Measurements from ENCODE around the gene MAPRE3. TPM values are rescaled to one million over a fixed set of nuclear protein-coding genes. Genes with fewer than 3 reads are reported as not detected.

The MAPRE3 gene
- total RNA-seq, 1 donor from 2014 or later = 3.7 TPM

DNA sequence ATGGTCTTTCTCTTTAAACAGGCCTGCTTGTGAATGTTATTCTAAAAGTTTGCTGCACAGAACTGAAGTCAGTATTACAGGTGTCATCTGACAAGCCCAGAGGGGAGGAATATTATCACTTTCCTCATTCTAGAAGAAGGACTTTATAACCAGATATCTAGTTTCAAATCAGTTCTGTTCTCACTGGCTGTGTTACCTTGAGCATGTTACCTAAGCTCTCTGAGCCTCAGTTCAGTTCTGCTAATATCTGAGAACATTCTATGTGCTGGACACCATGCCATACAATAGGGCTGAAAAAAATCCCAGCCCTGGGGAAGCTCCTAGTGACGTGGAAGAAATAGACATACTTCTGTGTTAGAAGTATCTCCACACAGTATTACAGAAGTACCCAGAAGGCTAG, 27.9 kb downstream of the MAPRE3 start:
- DNase-seq (ENCODE audit: low spot score) = no peak
- intact Hi-C loops (cut with micrococcal nuclease) = no loop called here
- Mint-ChIP-seq H3K4me3 (no peak overlapping the region), H3K27me3 (ENCODE audit: insufficient read depth) (peaks cover 2% of the 10 kb centered on the region), H3K27ac (no peak overlapping the region), H3K9me3 (no peaks in the 10 kb centered on the region), H3K4me1 (ENCODE audit: low read depth) (no peaks in the 10 kb centered on the region), H3K36me3 (ENCODE audit: low read depth) (no peaks in the 10 kb centered on the region)

DNA sequence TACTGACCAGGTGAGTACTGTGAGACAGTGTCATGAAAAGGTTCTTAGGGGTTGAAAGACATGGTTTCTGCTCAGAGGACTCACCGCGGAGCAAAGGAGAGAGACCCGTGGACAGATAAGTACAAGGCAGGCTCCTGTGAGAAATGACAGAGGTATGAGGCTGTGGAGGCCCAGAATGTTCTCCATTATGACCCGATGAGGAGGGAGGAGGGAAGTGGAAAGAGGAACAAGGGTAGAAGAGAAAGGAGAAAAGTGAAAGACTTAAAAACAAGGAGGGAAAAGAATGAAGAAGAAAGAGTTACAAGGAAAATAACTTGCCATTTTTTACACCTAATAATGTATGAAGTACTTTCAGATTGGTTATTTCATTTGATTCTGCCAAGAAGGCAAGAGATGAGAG, 29.8 kb downstream of the MAPRE3 start:
- H3K4me3 Mint-ChIP-seq = no peak overlapping the region
- H3K27ac Mint-ChIP-seq = no peak overlapping the region
- H3K9me3 Mint-ChIP-seq = no peaks in the 10 kb centered on the region
- H3K27me3 Mint-ChIP-seq (ENCODE audit: insufficient read depth) = peaks cover 5% of the 10 kb centered on the region
- H3K36me3 Mint-ChIP-seq (ENCODE audit: low read depth) = peaks cover under 1% of the 10 kb centered on the region
- no peak for DNase-seq (ENCODE audit: low spot score)
- intact Hi-C loops (cut with micrococcal nuclease) = no loop called here
- no peaks in the 10 kb centered on the region for H3K4me1 Mint-ChIP-seq (ENCODE audit: low read depth)

DNA sequence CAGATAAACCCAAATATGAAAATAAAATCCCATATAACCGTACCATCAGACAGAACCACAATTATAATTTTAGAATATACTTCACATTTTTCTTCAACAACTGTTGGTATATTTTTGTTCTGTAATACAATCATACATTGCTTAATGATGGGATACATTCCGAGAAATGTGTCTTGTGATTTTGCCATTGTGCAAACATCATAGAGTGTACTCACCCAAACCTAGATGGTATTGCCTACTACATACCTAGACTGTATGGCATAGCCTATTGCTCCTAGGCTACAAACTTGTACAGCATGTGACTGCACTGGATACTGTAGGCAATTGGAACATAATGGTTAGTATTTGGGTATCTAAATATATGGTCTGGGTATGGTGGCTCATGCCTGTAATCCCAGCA, 30.6 kb downstream of the MAPRE3 start:
- no peak for DNase-seq (ENCODE audit: low spot score)
- no peak overlapping the region for H3K4me3 Mint-ChIP-seq
- no peaks in the 10 kb centered on the region for H3K9me3 Mint-ChIP-seq
- peaks cover 6% of the 10 kb centered on the region for H3K27me3 Mint-ChIP-seq (ENCODE audit: insufficient read depth)
- no peaks in the 10 kb centered on the region for H3K4me1 Mint-ChIP-seq (ENCODE audit: low read depth)
- H3K36me3 Mint-ChIP-seq (ENCODE audit: low read depth) = peaks cover 1% of the 10 kb centered on the region
- H3K27ac Mint-ChIP-seq = no peak overlapping the region
- intact Hi-C loops (cut with micrococcal nuclease) = no loop called here

DNA sequence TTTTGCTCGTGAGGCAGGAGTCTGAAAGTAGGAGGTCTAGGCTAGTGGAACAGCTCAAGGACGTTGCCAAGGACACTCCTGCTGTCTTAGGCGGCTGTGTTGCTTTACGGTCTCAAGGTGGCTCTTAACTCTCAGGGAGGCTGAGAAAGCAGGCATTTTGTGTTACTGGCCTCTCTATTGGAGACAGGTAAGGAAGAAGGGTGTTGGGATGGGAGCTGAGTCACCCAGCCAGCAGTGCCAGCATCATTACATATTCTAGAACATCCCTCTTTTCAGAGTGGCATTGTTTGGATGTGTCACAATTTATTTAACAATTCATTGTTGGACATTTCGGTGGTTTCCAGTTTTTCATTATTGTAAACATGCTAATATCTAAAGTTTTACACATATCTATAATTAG, 31.5 kb downstream of the MAPRE3 start:
- H3K27me3 Mint-ChIP-seq (ENCODE audit: insufficient read depth) = peaks cover 11% of the 10 kb centered on the region
- no peaks in the 10 kb centered on the region for H3K4me1 Mint-ChIP-seq (ENCODE audit: low read depth)
- no peak for DNase-seq (ENCODE audit: low spot score)
- no peaks in the 10 kb centered on the region for H3K9me3 Mint-ChIP-seq
- H3K36me3 Mint-ChIP-seq (ENCODE audit: low read depth) = peaks cover 1% of the 10 kb centered on the region
- intact Hi-C loops (cut with micrococcal nuclease) = no loop called here
- no peak overlapping the region for H3K4me3 Mint-ChIP-seq
- H3K27ac Mint-ChIP-seq = no peak overlapping the region

DNA sequence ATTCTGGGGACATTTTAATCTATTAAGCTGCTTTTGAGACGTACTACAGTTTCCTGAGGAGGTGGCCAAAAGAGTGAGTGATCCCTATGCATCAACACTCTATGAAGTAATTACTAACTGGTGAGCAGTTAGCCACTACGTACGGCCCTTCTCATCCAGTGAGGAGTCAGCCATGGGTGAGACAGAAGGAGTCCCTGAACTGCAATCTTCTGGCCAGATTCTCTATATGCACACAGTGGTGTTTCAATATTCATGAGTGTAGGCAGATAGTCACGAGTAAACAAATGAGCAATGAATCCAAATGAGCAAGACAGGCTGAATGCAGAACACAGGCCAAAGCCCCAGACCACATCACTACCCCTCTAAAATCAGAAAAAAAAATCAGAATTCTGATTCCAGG, 32.6 kb downstream of the MAPRE3 start:
- intact Hi-C loops (cut with micrococcal nuclease) = no loop called here
- DNase-seq (ENCODE audit: low spot score) = no peak
- Mint-ChIP-seq H3K27ac (no peak overlapping the region), H3K36me3 (ENCODE audit: low read depth) (peaks cover 1% of the 10 kb centered on the region), H3K4me3 (no peak overlapping the region), H3K27me3 (ENCODE audit: insufficient read depth) (peaks cover 15% of the 10 kb centered on the region), H3K9me3 (no peaks in the 10 kb centered on the region), H3K4me1 (ENCODE audit: low read depth) (no peaks in the 10 kb centered on the region)

DNA sequence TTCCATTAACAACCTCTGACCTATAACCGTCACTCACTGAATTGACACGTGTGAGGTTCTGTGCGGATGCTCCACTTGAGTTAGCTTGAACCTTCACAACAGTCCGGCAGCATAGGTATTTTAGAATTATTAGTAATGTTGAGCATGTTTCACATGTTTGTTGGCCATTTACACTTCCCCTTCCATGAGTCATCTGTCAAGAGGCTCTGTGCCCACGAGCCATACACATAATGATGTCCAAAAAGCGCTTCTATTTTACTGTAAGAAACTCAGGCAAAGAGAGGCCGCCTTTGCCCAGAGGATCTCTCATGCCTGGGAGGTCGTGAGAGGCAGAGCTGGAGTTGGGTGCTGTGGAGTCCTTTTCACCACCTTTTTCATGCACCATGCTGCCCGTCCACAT, 33.4 kb downstream of the MAPRE3 start:
- Mint-ChIP-seq H3K27me3 (ENCODE audit: insufficient read depth) (peaks cover 16% of the 10 kb centered on the region), H3K4me1 (ENCODE audit: low read depth) (no peaks in the 10 kb centered on the region), H3K9me3 (no peaks in the 10 kb centered on the region), H3K36me3 (ENCODE audit: low read depth) (peaks cover 1% of the 10 kb centered on the region), H3K4me3 (no peak overlapping the region), H3K27ac (no peak overlapping the region)
- no peak for DNase-seq (ENCODE audit: low spot score)
- intact Hi-C loops (cut with micrococcal nuclease) = no loop called here

DNA sequence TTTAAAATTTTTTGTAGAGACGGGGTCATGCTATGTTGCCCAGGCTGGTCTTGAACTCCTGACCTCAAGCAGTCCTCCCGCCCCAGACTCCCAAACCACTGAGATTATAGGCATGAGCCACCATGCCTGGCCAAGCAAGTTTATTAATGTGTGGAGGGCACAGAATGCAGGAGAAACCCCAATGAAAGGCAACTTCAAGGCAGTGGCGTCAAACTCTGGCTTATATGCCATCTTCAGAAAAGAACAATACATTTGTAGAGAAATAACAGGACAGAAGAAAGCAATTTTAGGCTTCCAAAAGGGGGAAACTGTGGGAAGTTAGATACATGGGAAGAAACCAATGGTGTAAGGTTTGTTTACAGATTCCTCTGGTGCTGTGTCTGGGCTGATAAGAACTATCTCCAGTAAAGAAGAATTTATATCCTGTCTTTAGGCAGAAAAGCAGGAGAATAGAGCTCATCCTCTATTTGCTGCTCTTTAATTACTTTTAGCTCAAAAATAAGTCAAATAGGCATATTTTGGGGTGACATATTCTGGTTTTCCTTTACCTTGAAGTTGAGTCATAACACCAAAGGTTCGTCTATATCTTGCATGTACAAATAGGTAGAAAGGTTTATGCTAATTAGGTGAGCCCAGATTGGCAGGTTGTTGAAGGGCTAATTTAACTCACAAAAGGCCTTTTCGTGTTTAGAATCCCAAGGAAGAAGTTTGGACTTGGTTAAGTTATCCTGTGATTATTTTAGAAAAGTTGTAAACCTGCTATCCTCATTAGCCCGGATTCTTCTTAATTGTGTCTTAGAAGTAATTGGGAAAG, 36.4 kb downstream of the MAPRE3 start:
- H3K4me3 Mint-ChIP-seq = no peak overlapping the region
- no peaks in the 10 kb centered on the region for H3K4me1 Mint-ChIP-seq (ENCODE audit: low read depth)
- intact Hi-C loops (cut with micrococcal nuclease) = no loop called here
- no peaks in the 10 kb centered on the region for H3K9me3 Mint-ChIP-seq
- peaks cover 1% of the 10 kb centered on the region for H3K36me3 Mint-ChIP-seq (ENCODE audit: low read depth)
- peaks cover 21% of the 10 kb centered on the region for H3K27me3 Mint-ChIP-seq (ENCODE audit: insufficient read depth)
- no peak for DNase-seq (ENCODE audit: low spot score)
- no peak overlapping the region for H3K27ac Mint-ChIP-seq

DNA sequence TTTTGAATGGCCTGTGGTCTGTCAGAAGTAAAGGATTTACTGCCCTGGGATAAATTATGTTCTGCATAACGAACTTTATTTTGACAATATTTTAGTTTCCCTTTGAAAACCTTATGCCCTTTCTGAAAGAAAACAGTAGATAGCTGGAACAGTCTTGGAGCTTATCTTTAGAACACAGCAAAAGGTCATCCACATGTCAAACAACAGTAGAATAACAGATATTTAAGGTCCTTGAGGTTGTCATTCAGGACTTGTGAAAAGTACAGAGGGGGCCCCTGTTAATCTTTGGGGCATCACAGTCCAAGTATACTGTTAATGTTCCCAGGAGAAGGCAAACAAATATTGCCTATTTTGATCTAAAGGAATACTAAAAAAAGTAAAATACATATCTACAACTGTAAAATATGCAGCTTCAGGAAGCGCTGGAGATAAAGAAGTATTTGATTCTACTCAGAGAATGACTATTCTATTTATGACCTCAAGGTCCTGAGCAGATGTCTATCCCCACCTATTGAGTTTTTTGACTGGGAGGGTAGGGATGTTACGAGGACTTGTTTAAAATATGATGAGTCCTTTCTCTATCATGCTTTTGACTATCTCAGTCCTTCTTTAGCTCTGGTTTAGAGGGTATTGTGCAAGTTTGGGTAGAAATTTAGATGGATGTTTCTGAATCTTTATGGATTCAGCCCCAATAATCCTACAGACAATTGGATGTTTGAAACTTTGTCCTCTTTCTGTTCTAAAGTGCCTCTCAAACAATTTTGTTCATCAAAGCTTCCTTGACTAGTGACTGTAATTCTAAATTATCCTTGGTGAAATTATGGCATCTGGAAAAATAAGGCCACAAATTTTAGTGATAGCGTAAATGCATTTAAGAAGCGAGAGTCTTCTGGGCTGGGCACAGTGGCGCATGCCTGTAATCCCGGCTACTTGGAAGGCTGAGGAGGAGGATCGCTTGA, 37.3 kb downstream of the MAPRE3 start:
- DNase-seq (ENCODE audit: low spot score) = no peak
- Mint-ChIP-seq H3K4me3 (no peak overlapping the region), H3K27me3 (ENCODE audit: insufficient read depth) (peaks cover 21% of the 10 kb centered on the region), H3K27ac (no peak overlapping the region), H3K36me3 (ENCODE audit: low read depth) (peaks cover 1% of the 10 kb centered on the region), H3K9me3 (no peaks in the 10 kb centered on the region), H3K4me1 (ENCODE audit: low read depth) (no peaks in the 10 kb centered on the region)
- intact Hi-C loops (cut with micrococcal nuclease) = no loop called here

DNA sequence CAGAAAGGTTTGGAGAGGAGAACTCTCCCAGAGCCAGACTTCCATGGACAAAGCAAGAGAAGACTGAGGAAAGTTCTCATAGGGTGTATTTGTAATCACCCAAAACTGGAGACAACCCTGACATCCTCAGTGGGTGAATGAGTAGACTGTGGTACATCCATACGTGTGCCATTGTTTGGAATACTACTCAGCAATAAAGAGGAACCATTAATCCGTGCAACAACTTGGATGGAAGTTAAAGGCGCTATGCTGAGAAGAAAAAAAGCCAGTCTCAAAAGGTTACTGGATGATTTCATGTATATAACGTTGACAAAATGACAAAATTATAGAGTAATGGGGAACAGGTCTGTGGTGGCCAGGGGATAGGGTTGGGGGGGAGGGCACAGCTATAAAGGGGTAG, 38.2 kb downstream of the MAPRE3 start:
- no peak for DNase-seq (ENCODE audit: low spot score)
- peaks cover 1% of the 10 kb centered on the region for H3K36me3 Mint-ChIP-seq (ENCODE audit: low read depth)
- H3K9me3 Mint-ChIP-seq = no peaks in the 10 kb centered on the region
- no peak overlapping the region for H3K27ac Mint-ChIP-seq
- no peaks in the 10 kb centered on the region for H3K4me1 Mint-ChIP-seq (ENCODE audit: low read depth)
- no peak overlapping the region for H3K4me3 Mint-ChIP-seq
- intact Hi-C loops (cut with micrococcal nuclease) = no loop called here
- H3K27me3 Mint-ChIP-seq (ENCODE audit: insufficient read depth) = peaks cover 21% of the 10 kb centered on the region

DNA sequence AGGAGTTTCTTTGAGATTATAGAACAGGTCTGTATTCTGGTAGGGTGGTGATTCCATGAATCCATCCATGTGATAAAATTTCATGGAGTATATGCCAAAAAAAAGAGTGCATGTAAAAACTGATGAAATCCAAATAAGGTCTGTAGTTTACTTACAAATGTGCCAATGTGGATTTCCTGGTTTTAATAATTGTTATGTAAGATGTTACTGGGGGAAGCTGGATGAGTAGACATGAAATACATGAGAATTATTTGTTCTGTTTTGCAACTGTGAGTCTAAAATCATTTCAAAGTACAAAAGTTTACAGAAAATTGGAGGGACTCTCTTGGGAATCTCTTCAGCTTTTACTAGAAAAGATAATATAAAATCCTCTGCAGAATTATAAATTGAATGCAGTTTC, 38.6 kb downstream of the MAPRE3 start:
- Mint-ChIP-seq H3K4me1 (ENCODE audit: low read depth) (no peaks in the 10 kb centered on the region), H3K27ac (no peak overlapping the region), H3K9me3 (no peaks in the 10 kb centered on the region), H3K4me3 (no peak overlapping the region), H3K36me3 (ENCODE audit: low read depth) (peaks cover 1% of the 10 kb centered on the region), H3K27me3 (ENCODE audit: insufficient read depth) (peaks cover 21% of the 10 kb centered on the region)
- no peak for DNase-seq (ENCODE audit: low spot score)
- intact Hi-C loops (cut with micrococcal nuclease) = no loop called here

DNA sequence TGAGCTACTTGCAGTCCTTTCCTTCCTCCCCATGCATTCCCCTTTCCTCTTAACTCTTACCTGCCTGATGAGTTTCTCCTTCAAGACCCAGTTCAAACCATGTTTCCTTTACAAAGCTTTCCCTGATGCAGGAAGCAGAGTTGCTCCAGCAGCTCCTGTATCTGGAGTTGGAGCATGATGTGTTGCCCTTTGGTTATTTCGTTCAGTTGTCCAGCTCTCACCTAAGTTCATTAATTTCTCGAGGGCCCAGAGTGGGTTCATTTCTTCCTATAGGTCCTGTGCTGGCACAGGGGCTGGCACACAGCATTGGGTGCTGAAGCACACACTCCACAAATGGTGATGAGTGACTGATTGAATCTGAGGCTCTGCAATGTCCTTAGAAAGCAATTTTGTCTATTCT, 39.3 kb downstream of the MAPRE3 start:
- H3K27ac Mint-ChIP-seq = no peak overlapping the region
- no peaks in the 10 kb centered on the region for H3K4me1 Mint-ChIP-seq (ENCODE audit: low read depth)
- DNase-seq (ENCODE audit: low spot score) = no peak
- H3K27me3 Mint-ChIP-seq (ENCODE audit: insufficient read depth) = peaks cover 16% of the 10 kb centered on the region
- H3K9me3 Mint-ChIP-seq = no peaks in the 10 kb centered on the region
- no peak overlapping the region for H3K4me3 Mint-ChIP-seq
- intact Hi-C loops (cut with micrococcal nuclease) = no loop called here
- peaks cover 1% of the 10 kb centered on the region for H3K36me3 Mint-ChIP-seq (ENCODE audit: low read depth)

DNA sequence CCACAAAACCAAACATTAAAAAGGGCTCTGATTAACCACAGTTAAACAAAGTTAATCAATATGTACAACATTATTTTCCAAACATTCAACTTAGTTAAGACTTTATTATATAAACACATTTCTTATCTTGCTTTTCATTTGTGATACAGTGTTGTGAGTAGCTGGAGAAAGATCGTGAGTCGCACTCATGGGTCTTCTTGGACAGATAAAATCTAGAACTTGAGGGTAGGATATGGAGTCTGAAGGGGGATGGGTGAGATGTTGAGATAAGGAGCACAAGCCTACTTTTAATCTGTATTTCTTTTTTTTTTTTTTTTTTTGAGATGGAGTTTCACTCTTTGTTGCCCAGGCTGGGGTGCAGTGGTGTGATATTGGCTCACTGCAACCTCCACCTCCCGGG, 39.7 kb downstream of the MAPRE3 start:
- H3K36me3 Mint-ChIP-seq (ENCODE audit: low read depth) = peaks cover 1% of the 10 kb centered on the region
- H3K27me3 Mint-ChIP-seq (ENCODE audit: insufficient read depth) = peaks cover 16% of the 10 kb centered on the region
- H3K4me3 Mint-ChIP-seq = no peak overlapping the region
- H3K9me3 Mint-ChIP-seq = no peaks in the 10 kb centered on the region
- no peak for DNase-seq (ENCODE audit: low spot score)
- H3K27ac Mint-ChIP-seq = no peak overlapping the region
- intact Hi-C loops (cut with micrococcal nuclease) = no loop called here
- no peaks in the 10 kb centered on the region for H3K4me1 Mint-ChIP-seq (ENCODE audit: low read depth)

DNA sequence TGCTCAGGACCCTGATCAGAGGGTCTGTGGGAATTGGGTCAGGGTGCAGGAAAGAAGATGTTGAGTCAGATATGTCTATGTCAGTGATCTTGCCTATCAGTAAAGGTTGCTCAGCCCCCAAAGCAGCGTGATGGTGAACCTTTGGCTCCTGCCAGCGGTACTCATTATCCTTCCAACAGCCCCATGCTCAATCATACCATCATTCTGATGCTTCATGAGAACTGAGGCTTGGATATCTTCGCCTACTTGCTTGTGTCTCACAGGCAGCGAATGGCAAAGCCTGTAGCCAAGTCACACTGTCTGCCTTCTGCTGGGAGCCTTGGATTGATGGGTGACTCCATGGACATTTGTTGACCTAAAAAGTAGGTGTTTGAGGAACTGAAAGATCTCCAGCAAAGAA, 43.3 kb downstream of the MAPRE3 start:
- no peaks in the 10 kb centered on the region for H3K36me3 Mint-ChIP-seq (ENCODE audit: low read depth)
- peaks cover 5% of the 10 kb centered on the region for H3K27me3 Mint-ChIP-seq (ENCODE audit: insufficient read depth)
- H3K9me3 Mint-ChIP-seq = no peaks in the 10 kb centered on the region
- DNase-seq (ENCODE audit: low spot score) = no peak
- H3K4me3 Mint-ChIP-seq = no peak overlapping the region
- no peaks in the 10 kb centered on the region for H3K4me1 Mint-ChIP-seq (ENCODE audit: low read depth)
- intact Hi-C loops (cut with micrococcal nuclease) = no loop called here
- H3K27ac Mint-ChIP-seq = no peak overlapping the region

All from activated T-helper 1 cell treated with anti-CD3 and anti-CD28 coated beads, Interleukin-12 subunit alpha, Interleukin-12 subunit beta, Interleukin-2, Interleukin-4 antibody, amounts not matched to agents 30 ng/mL and 10 ng/mL and 1 ng/mL, durations not matched to agents 14 hours and 24 hours and 36 hours (primary cell).